ENCODE results near the gene PLCB1.

Gene PLCB1

DNA sequence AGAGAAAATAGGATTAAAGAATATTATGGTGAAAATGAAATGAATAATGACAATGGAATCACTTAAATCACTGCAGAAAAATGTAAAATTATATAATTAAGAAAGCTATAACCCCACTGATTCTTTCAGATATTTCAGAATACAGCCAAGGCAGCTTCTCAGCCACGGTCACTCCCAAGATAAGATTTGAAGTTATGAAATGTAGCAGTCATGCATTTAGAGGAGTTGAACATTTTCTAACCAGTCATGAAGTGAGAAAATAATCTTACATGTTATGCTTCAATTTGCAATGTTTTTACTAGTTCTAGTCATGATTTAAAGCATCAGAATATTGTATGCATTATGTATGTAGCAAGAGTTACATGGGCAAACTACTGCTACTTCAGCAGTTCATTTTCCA lies 13.3 kb upstream of the PLCB1 start:
- H3K27ac ChIP-seq: no peak overlapping the region
- TF ChIP-seq, protein P1, sequence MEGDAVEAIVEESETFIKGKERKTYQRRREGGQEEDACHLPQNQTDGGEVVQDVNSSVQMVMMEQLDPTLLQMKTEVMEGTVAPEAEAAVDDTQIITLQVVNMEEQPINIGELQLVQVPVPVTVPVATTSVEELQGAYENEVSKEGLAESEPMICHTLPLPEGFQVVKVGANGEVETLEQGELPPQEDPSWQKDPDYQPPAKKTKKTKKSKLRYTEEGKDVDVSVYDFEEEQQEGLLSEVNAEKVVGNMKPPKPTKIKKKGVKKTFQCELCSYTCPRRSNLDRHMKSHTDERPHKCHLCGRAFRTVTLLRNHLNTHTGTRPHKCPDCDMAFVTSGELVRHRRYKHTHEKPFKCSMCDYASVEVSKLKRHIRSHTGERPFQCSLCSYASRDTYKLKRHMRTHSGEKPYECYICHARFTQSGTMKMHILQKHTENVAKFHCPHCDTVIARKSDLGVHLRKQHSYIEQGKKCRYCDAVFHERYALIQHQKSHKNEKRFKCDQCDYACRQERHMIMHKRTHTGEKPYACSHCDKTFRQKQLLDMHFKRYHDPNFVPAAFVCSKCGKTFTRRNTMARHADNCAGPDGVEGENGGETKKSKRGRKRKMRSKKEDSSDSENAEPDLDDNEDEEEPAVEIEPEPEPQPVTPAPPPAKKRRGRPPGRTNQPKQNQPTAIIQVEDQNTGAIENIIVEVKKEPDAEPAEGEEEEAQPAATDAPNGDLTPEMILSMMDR (IDR thresholded peaks at IDR 0.05): no peak
- DNase-seq (ENCODE audit: low spot score): no peak

DNA sequence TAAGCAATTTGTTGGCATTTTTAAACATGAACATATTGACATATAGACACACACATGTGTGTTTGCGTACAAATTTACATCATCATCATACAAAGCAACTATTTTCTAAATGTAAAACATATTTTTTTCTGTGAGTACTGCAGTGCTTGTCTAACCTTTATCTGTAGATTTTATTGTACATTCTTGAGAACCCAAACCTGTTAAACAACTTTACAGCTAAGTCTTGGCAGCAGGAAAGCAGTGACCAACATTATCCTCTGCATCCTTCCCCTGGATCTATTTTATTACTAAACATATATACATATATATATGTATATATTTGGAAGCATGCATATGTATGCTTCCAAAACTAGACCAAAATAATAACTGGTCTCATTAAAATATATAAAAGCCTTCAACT lies 10.4 kb upstream of the PLCB1 start:
- TF ChIP-seq, protein P1 (IDR thresholded peaks at IDR 0.05): no peak
- no peak overlapping the region for H3K4me3 ChIP-seq
- no peak overlapping the region for H3K27ac ChIP-seq
- DNase-seq (ENCODE audit: low spot score): no peak

More for the DNA sequence above, 13.3 kb upstream of the PLCB1 start:
- H3K4me3 ChIP-seq: no peak overlapping the region

DNA sequence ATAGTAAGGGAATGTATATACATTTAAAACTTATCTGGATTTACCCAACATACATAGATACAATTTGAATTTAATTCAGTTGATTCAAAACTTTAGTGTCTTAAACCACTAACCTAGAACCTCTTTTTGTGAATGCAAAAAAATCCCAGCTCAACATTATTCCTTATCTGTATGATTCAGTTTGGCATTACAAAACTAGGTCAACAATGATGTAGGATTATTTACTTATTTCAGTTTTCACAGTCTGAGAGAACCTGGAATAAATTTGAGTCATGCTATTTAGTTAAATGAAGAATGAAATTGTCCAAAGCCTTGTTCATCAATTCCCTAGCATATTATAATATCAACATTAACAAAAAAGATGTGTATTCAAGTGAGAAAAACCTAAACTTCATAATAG lies 7.4 kb upstream of the PLCB1 start:
- DNase-seq (ENCODE audit: low spot score): no peak
- Histone ChIP-seq H3K4me3 (no peak overlapping the region), H3K27ac (no peak overlapping the region)
- TF ChIP-seq, protein P1 (IDR thresholded peaks at IDR 0.05): no peak

DNA sequence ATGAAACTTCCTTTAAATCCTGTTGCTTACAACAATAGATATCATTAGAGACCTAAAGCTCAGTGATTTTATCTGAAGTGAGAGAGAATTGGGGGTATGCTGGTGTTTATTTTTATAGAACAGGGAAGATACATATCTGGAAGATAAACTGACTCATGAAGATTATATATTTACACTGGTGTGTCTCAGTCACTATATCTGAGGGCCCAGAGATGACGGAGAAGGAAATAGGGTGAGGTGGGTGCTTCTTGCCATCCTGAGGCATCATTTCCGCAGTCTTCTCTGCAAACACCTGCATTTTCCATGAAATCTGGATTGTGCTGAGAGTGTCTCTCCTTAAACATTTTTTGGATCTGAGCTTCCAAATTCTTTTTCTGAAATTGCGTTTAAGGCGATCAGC lies 5.9 kb upstream of the PLCB1 start:
- Histone ChIP-seq H3K4me3 (no peak overlapping the region), H3K27ac (no peak overlapping the region)
- no peak for DNase-seq (ENCODE audit: low spot score)
- TF ChIP-seq, protein P1 (IDR thresholded peaks at IDR 0.05): no peak

DNA sequence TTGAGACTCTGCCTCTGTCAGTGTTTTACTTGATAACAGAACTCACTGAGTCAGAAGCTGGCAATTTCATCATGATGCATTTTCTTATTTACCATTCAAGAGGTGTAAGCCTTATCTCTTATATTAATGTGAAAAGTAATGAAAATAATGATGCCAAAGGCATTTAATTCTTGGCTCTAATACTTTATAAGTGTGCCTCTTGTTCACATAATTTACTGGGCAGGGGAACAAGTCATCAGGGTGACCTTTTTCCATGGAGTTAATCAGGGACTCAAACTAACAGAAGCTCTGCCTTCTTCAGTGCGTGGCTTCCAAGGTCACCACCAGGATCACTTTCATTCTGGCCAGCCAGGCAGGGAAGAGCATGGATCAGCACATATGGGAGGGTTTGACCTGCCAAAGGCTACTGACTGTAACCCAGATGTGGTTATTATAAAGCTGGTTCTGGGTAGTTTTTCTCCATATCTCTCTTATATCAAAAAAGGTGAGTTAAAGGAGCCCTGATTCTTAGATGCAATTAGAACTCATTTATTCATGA lies 5.2 kb upstream of the PLCB1 start:
- H3K27ac ChIP-seq: no peak overlapping the region
- DNase-seq (ENCODE audit: low spot score): no peak
- H3K4me3 ChIP-seq: no peak overlapping the region
- TF ChIP-seq, protein P1 (IDR thresholded peaks at IDR 0.05): no peak

DNA sequence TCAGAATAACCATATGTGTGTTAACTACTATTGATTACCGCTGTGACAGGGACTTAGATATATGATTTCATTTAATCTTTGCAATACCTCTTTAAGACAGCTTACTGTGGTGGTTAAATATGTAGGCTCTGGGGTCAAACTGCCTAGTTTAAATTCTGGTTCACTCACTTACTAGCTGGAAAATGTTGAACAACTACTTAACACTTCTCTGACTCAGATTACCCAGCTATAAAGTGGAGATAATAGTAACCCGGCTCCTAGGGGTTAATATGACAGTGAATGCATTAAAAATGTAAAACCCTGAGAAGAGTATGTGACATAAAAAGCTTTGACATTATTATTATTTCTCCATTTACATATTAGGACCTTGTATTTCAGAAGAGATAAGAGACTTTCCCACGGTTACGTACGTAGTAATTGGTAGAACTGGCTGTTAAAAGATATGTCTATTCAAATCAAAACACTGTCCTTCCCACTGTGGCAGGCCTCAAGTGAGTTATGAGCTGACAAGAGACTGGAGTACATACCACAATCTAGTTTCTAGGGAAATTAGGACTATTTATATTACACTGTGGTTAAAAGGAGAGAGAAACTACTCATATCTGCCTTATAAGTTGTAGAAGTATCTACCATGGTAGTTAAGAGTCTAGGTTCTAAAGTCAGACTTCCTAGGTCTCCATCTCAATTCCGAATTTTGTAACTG lies 4.4 kb upstream of the PLCB1 start:
- DNase-seq (ENCODE audit: low spot score): no peak
- no peak overlapping the region for H3K27ac ChIP-seq
- TF ChIP-seq, protein P1 (IDR thresholded peaks at IDR 0.05): no peak
- no peak overlapping the region for H3K4me3 ChIP-seq
